ENCODE measurements around the gene DIPK1B. TPM values are rescaled to one million over a fixed set of nuclear protein-coding genes. Genes with fewer than 3 reads are reported as not detected.
"Not testable (repeated sequence)": the region's sequence is repeated elsewhere in the genome, so short reads cannot be mapped to it uniquely, and the experiment has no call there.

The DIPK1B gene
- polyA plus RNA-seq, 4 donors = 23.3 to 40.4 (median 27.4) TPM

DNA sequence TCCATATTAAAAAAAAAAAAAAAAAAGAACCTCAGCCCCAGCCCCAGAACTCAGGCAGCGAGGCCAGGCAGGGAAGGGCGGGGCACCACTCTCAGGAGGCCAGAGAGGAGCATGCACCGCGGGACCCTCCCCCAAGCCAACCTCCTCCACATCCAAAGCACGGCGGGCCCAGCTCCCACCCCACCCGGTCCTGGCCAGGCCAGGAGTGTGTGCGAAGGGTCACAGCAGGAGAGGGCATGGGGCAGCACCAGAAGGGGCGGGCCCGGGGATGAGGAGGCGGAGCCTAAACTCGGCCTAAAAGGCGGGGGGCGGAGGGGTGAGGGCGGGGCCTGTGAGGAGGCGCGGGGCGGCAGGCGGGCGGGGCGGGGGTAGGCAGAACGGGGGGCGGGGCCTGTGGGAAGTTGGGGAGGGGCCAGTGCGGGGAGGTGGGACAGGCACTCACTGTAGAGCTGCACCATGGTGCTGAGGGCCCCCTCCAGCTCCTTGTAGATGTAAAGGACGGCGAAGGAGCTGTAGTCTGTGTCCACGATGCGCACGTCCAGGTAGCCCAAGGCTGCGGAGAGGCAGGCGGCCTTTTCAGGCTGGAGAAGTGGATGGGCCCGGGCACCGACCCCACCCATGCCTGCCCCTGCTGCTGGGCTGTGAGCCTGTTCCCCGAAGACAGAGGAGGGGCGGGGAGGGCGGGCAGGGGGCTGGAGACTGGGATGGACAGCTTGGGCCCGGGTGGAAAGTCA lies 50.7 kb downstream of the DIPK1B start:
- no peak for DNase-seq (ENCODE audit: low read depth in 4 of 4, low spot score in 3 of 4)

DNA sequence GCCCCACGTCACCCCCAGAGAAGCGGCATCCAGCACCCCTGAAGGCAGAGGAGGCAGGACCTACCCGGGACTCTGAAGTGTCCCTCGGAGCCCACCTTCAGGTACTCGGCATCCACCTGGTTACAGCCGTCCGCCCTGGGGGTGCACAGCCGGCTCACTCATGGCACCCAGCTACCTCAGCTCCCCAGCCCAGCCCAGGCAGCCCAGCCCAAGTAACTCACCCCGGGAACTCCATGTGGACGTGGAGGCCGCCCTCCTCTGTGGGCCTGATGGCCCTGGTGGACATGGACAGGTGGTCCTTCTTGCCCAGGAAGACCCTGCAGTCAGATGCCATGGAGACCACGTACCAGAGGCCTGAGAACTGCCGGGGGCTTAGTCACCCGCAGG lies 51.3 kb downstream of the DIPK1B start:
- DNase-seq (ENCODE audit: low read depth in 4 of 4, low spot score in 3 of 4) = no peak

DNA sequence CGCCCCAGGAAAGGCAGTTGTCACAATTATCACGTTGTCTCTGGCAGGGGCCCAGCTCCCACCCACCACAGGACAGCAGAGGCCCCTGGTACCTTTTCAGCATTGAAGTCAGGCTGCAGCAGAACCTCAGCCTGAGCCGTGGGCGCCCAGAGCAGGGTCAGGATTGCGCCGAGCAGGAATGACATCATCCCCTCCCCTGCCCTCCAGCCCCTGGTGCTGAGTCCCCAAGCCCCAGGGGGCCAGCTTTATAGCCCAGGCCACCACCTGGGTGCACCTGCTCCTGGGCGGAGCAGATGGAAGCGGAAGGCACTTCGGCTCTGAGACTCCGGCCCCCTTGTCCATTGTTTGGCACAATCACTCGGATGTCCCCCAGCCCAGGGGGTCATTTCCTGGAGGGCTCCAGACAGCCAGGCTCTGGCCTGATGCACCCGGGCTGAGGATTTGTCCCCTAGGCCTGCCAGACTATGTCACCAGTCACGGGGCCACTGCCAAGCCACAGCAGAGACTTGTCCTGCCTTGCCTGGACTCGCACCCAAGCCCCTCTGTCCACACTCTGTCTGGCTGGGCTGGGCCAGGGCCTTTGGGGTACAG lies 52.0 kb downstream of the DIPK1B start, which contains the start of gene LCN15:
LCN15 (minus strand) TSS at position 218 of the 591 bp plus-strand sequence; CDS start at position 188, 30 bp downstream.
- DNase-seq (ENCODE audit: low read depth in 4 of 4, low spot score in 3 of 4) = no peak

DNA sequence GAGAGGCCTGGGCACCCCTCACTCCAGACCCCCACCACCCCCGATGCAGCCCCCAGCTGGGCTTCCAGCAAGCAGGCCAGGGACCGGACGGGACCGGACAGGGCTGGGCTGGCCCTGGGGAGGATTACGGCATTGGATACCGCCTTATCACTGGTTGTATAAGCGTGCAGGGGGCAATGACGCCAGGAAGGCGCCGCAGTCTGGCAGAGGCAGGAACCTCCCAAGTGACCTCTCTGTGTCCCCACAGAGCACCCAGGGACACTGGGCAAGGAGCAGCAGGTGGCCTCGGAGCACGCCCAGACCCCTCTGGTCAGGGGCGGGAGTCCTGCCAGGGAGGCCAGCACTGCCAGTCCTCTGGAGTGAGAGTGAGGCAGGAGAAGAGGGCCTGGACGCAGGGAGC lies 52.7 kb downstream of the DIPK1B start:
- no peak for DNase-seq (ENCODE audit: low read depth in 4 of 4, low spot score in 3 of 4)

DNA sequence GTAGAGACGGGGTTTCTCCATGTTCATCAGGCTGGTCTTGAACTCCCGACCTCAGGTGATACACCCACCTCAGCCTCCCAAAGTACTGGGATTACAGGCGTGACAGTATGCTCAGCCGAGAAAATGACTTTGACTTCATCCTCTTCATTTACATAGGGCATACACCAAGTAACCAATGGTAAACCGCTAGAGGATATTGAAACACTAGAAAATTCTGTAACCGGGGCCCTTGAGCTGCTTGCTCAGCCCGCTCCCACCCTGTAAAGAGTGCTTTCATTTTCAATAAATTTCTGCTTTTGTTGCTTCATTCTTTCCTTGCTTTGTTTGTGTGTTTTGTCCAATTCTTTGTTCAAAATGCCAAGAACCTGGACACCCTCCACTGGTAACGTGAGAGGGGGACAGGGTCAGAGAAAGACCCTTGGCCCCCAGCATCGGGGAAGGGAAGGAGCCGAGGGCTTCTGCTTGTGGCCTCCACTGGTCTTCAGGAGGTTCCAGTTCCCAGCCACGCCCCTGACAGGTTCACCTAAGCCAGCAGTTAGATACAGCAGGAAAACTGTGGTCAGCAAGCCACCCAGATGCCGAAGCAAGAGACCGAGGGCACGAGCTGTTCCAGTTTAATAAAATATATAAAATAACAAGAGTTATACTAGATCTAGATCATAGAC lies 53.5 kb downstream of the DIPK1B start:
- DNase-seq (ENCODE audit: low read depth in 4 of 4, low spot score in 3 of 4) = not testable (repeated sequence)

DNA sequence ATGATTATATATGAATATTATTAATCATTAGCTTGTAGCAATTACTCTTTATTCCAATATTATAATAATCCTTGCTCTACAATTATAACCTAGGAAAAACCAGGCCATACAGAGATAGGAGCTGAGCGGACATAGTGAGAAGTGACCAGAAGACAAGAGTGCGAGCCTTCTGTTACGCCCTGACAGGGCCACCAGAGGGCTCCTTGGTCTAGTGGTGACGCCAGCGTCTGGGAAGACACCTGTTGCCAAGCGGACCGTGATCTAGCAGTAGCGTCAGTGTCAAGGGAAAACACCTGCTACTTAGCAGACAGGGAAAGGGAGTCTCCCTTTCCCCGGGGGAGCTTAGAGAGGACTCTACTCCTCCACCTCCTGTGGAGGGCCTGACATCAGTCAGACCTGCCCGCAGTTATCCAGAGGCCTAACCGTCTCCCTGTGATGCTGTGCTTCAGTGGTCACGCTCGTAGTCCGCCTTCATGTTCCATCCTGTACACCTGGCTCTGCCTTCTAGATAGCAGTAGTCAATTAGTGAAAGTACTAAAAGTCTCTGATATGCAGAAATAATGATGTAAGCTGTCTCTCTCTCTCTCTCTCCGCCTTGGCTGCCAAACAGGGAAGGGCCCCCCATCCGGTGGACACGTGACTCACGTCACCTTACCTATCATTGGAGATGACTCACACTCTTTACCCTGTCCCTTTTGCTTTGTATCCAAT lies 54.2 kb downstream of the DIPK1B start:
- DNase-seq (ENCODE audit: low read depth in 4 of 4, low spot score in 3 of 4) = not testable (repeated sequence)

DNA sequence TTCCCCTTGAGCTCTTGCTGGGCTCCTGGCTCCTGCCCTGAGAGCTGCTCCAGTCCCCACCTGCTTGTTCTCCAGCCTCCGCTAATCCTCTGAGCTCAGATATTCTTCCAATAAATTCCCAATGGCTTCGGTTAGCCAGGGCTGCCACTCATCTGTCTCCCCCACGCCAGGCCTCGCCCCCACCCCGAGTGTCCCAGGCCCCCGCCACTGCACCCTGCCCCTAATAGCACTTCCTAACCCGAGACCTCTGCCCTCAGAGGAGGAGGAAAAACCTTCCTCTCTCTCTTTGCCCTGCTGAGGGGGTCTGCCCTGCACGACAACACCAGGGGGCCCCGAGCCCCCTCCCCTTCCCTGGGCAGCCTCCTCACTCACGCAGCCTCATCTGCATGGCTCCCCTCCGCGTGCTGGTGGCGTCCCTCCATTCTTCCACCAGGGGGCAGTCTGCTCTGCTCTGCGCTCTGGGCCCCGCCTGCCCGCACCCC lies 57.4 kb downstream of the DIPK1B start:
- no peak for DNase-seq (ENCODE audit: low read depth in 4 of 4, low spot score in 3 of 4)

DNA sequence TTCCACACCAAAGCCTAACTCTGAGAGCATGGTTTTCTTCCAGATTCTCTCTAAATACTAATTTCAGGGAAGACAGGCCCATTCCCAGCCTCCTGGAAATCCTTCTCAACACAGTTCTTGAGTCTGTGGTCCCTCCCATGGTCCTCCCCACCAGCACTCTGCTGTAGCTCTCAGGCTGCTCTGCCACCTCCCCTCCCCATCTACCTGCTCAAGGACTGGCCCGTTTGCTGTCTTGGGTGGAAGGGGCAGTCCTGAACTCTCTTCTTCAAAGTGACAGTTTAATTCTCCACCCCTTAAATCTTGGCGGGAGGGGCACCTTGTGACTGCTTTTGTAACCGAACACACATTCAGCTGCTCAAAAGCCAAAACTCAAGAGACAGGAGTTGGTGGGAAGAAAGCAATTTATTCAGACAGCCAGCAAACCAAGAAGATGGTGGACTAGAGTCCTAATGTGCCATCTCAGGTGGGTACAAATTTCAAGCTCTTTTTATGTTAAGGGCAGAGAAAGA lies 59.6 kb downstream of the DIPK1B start:
- no peak for DNase-seq (ENCODE audit: low read depth in 4 of 4, low spot score in 3 of 4)

DNA sequence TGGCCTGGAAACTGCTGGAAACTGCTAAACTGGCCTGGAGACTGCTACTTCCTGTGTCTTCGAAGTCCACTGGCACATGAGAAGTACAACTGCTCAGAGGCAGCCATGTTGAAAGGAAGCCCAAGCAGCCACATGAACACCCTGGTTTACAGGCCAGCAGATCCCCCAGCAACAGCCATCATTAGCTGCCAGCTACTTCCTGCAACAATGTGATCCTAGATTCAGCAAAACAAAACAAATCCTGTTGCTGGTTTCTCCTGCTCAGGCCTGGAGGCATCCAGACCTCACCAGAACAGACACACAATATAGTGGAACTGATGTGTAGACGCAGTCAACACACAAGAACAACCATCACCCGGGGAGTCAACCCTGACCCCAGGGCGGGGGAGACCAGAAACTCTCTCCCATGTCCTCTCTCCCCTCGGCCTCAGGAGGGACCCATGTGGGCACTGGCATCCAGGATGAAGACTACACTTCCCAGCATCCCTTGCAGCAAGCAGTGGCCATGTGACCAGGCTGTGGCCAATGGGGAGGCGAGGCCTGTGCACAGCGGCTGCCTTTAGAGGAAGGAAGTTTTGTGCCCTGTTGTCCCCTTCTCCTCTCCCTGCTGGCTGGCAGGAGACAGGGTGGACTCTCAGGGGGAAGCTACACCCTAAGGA lies 61.1 kb downstream of the DIPK1B start:
- DNase-seq (ENCODE audit: low read depth in 4 of 4, low spot score in 3 of 4) = no peak

Other genes starting within 250 kb of the DIPK1B start
- 10 to 100 TPM; 50.7 to 72.4 (median 60.7) TPM for gene SEC16A, start 229.5 kb upstream of the DIPK1B start, polyA plus RNA-seq (ENCODE audit: insufficient read length in 4 of 4)
- 10 to 100 TPM; 15.8 to 39.3 (median 25.7) TPM for gene NOTCH1, start 166.5 kb upstream of the DIPK1B start, polyA plus RNA-seq (ENCODE audit: insufficient read length in 4 of 4)
- 10 to 100 TPM; 29.0 to 79.5 (median 44.5) TPM for gene EGFL7, start 49.7 kb upstream of the DIPK1B start, polyA plus RNA-seq (ENCODE audit: insufficient read length in 4 of 4)
- gene AGPAT2, start 25.1 kb upstream of the DIPK1B start, polyA plus RNA-seq (ENCODE audit: insufficient read length in 4 of 4) = 10 to 100 TPM; 15.3 to 53.8 (median 36.4) TPM
- gene LCN10, start 30.4 kb downstream of the DIPK1B start, polyA plus RNA-seq (ENCODE audit: insufficient read length in 4 of 4) = 1 to 10 TPM in 2 of 4 donors, under 1 TPM in 2; 0.18 to 2.1 (median 0.90) TPM
- not detected for gene LCN6, start 36.0 kb downstream of the DIPK1B start, polyA plus RNA-seq (ENCODE audit: insufficient read length in 4 of 4)
- gene LCN8, start 45.7 kb downstream of the DIPK1B start, polyA plus RNA-seq (ENCODE audit: insufficient read length in 4 of 4) = under 1 TPM; 0.10 to 0.50 (median 0.20) TPM
- under 1 TPM in 3 of 4 donors, not detected in 1; 0.06 to 0.14 (median 0.07) TPM for gene LCN15, start 51.9 kb downstream of the DIPK1B start, polyA plus RNA-seq (ENCODE audit: insufficient read length in 4 of 4)
- 10 to 100 TPM; 35.6 to 86.2 (median 64.2) TPM for gene TMEM141, start 78.8 kb downstream of the DIPK1B start, polyA plus RNA-seq (ENCODE audit: insufficient read length in 4 of 4)
- 1 to 10 TPM; 2.5 to 6.5 (median 4.9) TPM for gene CCDC183, start 83.8 kb downstream of the DIPK1B start, polyA plus RNA-seq (ENCODE audit: insufficient read length in 4 of 4)
- 10 to 100 TPM; 39.9 to 78.9 (median 60.1) TPM for gene RABL6, start 95.4 kb downstream of the DIPK1B start, polyA plus RNA-seq (ENCODE audit: insufficient read length in 4 of 4)
- 1 to 10 TPM in 2 of 4 donors, under 1 TPM in 2; 0.46 to 1.7 (median 0.97) TPM for gene AJM1, start 129.9 kb downstream of the DIPK1B start, polyA plus RNA-seq (ENCODE audit: insufficient read length in 4 of 4)
- gene PHPT1, start 136.8 kb downstream of the DIPK1B start, polyA plus RNA-seq (ENCODE audit: insufficient read length in 4 of 4) = 100 to 1,000 TPM in 1 of 4 donors, 10 to 100 TPM in 3; 71.8 to 120 (median 83.5) TPM
- 10 to 100 TPM in 1 of 4 donors, 1 to 10 TPM in 3; 4.7 to 11.6 (median 6.3) TPM for gene MAMDC4, start 139.8 kb downstream of the DIPK1B start, polyA plus RNA-seq (ENCODE audit: insufficient read length in 4 of 4)
- gene EDF1, start 153.7 kb downstream of the DIPK1B start, polyA plus RNA-seq (ENCODE audit: insufficient read length in 4 of 4) = 100 to 1,000 TPM; 266 to 396 (median 335) TPM
- 10 to 100 TPM in 3 of 4 donors, 1 to 10 TPM in 1; 6.4 to 16.3 (median 13.3) TPM for gene TRAF2, start 173.9 kb downstream of the DIPK1B start, polyA plus RNA-seq (ENCODE audit: insufficient read length in 4 of 4)
- gene FBXW5, start 232.2 kb downstream of the DIPK1B start, polyA plus RNA-seq (ENCODE audit: insufficient read length in 4 of 4) = 10 to 100 TPM; 34.7 to 67.2 (median 37.2) TPM
- 1 to 10 TPM in 1 of 4 donors, under 1 TPM in 3; 0.26 to 1.1 (median 0.52) TPM for gene C8G, start 232.7 kb downstream of the DIPK1B start, polyA plus RNA-seq (ENCODE audit: insufficient read length in 4 of 4)
- 10 to 100 TPM in 3 of 4 donors, 1 to 10 TPM in 1; 1.4 to 54.6 (median 23.8) TPM for gene LCN12, start 239.7 kb downstream of the DIPK1B start, polyA plus RNA-seq (ENCODE audit: insufficient read length in 4 of 4)

Measured in left renal pelvis (tissue), 4 donors.